HepG2 (cell line): ENCODE measurements around the gene GINS3. TPM values are rescaled to one million over a fixed set of nuclear protein-coding genes. Genes with fewer than 3 reads are reported as not detected.

ENCODE experiments used
- ATAC-seq: fragments of 200-7000 bp; cut with Tn5 transposase; 3 replicates; pipeline ENCODE4 v1.9.1; 2020; ENCODE audit warnings: mild to moderate bottlenecking, moderate library complexity
- BruUV-seq: library from RNA; stranded (reverse); fragments of 400-500 nt; replicated peaks from 2 replicates; lab custom pipeline; 2021; lab: Mats Ljungman, UMichigan
- CTCF ChIA-PET: fragments of 300-600 bp; formaldehyde crosslinking; extraction: SDS; loops from one replicate; lab custom pipeline; 2021; ENCODE audit warnings: low total read pairs, inconsistent platforms, low intra/inter-chr PET ratio; lab: Yijun Ruan, JAX
- POLR2A ChIA-PET: fragments of 350-600 bp; sonication (Branson Sonifier 250); formaldehyde crosslinking; loops from one replicate; lab custom pipeline; 2020; ENCODE audit warnings: antibody characterized with exemption, inconsistent platforms; lab: Yijun Ruan, JAX
- DNase-seq: peaks from one replicate; pipeline ENCODE4 v3.0.0-alpha.2; 2015; ENCODE audit warnings: low spot score
- FAIRE-seq: peaks from 3 replicates; lab custom pipeline; 2011; peaks lifted over from hg19 to GRCh38; lab: Jason Lieb, UNC
- H2AFZ ChIP-seq: one replicate; pipeline ENCODE4 v1.6.1; 2011; ENCODE audit warnings: low read length, inconsistent platforms
- H3K27ac ChIP-seq: fragments of 300-600 bp; 3 replicates; pipeline ENCODE4 v1.8.0; 2011; ENCODE audit warnings: mixed run types, mild to moderate bottlenecking, mixed read lengths, low read length, inconsistent platforms; ENCODE audit not compliant: insufficient read depth; ENCODE audit errors: extremely low read length
- H3K27me3 ChIP-seq, 2 experiments: fragments of 200-600 bp in 1 of 2; 2 replicates in 1 of 2; 3 replicates in 1 of 2; pipeline versions ENCODE4 v1.6.0 to v1.8.0; 2011; ENCODE audit warnings: low read length in 2 of 2, mild to moderate bottlenecking in 2 of 2, moderate library complexity in 2 of 2, inconsistent platforms in 1 of 2; ENCODE audit not compliant: insufficient read depth in 2 of 2, control insufficient read depth in 1 of 2
- H3K36me3 ChIP-seq, 2 experiments: fragments of 200-600 bp in 1 of 2; replicated peaks in 1 of 2; 2 replicates in 1 of 2; 3 replicates in 1 of 2; pipeline versions ENCODE4 v1.5.1 to v1.8.0; 2011; ENCODE audit warnings: low read length in 2 of 2, inconsistent platforms in 1 of 2; ENCODE audit not compliant: insufficient read depth in 2 of 2, control insufficient read depth in 1 of 2
- H3K4me1 ChIP-seq: 2 replicates; pipeline ENCODE4 v1.5.1; 2012; ENCODE audit warnings: low read length, inconsistent platforms; ENCODE audit not compliant: insufficient read depth
- H3K4me2 ChIP-seq: 2 replicates; pipeline ENCODE4 v1.6.0; 2011; ENCODE audit warnings: low read depth, low read length, inconsistent platforms
- H3K4me3 ChIP-seq, 3 experiments: fragments of 200-600 bp in 1 of 3; sonication (generic), shearing (Covaris generic) in 1 of 3; replicated peaks in 1 of 3; 2 replicates each; pipeline ENCODE4 v1.5.1; 2011 to 2016; ENCODE audit warnings: low read length in 3 of 3, inconsistent platforms in 2 of 3, low read depth in 2 of 3, mild to moderate bottlenecking in 2 of 3, control low read depth in 1 of 3, mixed read lengths in 1 of 3; ENCODE audit not compliant: insufficient read depth in 1 of 3
- H3K79me2 ChIP-seq: one replicate; pipeline ENCODE4 v1.6.1; 2011; ENCODE audit warnings: low read length, inconsistent platforms; ENCODE audit not compliant: insufficient read depth
- H3K9ac ChIP-seq: 2 replicates; pipeline ENCODE4 v1.6.0; 2011; ENCODE audit warnings: mild to moderate bottlenecking, low read depth, low read length, inconsistent platforms; ENCODE audit not compliant: insufficient read depth
- H3K9me3 ChIP-seq: 2 replicates; pipeline ENCODE4 v1.5.1; 2012; ENCODE audit warnings: mild to moderate bottlenecking, low read length
- H4K20me1 ChIP-seq: 2 replicates; pipeline ENCODE4 v1.6.0; 2011; ENCODE audit warnings: inconsistent platforms, mild to moderate bottlenecking, low read length, moderate library complexity; ENCODE audit not compliant: insufficient read depth
- DNMT3B ChIP-seq: conservative IDR thresholded peaks from 2 replicates; pipeline ENCODE4 v1.6.1; 2016; ENCODE audit warnings: missing biosample characterization, control low read depth
- ISX ChIP-seq: sonication (generic); formaldehyde crosslinking; conservative IDR thresholded peaks from 2 replicates; pipeline ENCODE4 v1.5.0; 2020; ENCODE audit warnings: missing genetic modification reagents
- KLF9 ChIP-seq: IDR thresholded peaks from 2 replicates; pipeline ENCODE4 v1.6.1; 2016; ENCODE audit warnings: low read depth
- PITX1 ChIP-seq: sonication (generic); formaldehyde crosslinking; IDR thresholded peaks from 2 replicates; pipeline ENCODE4 v1.5.1; 2020; ENCODE audit warnings: mild to moderate bottlenecking, missing genetic modification reagents
- RARA ChIP-seq: IDR thresholded peaks from 2 replicates; pipeline ENCODE4 v1.6.1; 2016; ENCODE audit warnings: missing genetic modification reagents, missing compliant biosample characterization
- WIZ ChIP-seq: sonication (generic); formaldehyde crosslinking; IDR thresholded peaks from 2 replicates; pipeline ENCODE4 v1.5.1; 2020; ENCODE audit warnings: mild to moderate bottlenecking, missing genetic modification reagents
- YEATS4 ChIP-seq: sonication (generic); formaldehyde crosslinking; IDR thresholded peaks from 2 replicates; pipeline ENCODE4 v1.4.0; 2020; ENCODE audit warnings: missing genetic modification reagents, borderline replicate concordance
- ZBTB7A ChIP-seq: sonication (generic); formaldehyde crosslinking; IDR thresholded peaks from 2 replicates; pipeline ENCODE4 v1.8.0; 2022; ENCODE audit warnings: mild to moderate bottlenecking, missing genetic modification reagents
- ZFP41 ChIP-seq: sonication (generic); formaldehyde crosslinking; IDR thresholded peaks from 2 replicates; pipeline ENCODE4 v1.4.0; 2020; ENCODE audit warnings: mild to moderate bottlenecking, missing genetic modification reagents, borderline replicate concordance
- ZFP62 ChIP-seq: sonication (generic); formaldehyde crosslinking; IDR thresholded peaks from 2 replicates; pipeline ENCODE4 v1.4.0; 2020; ENCODE audit warnings: missing genetic modification reagents
- ZMAT3 ChIP-seq: sonication (generic); formaldehyde crosslinking; conservative IDR thresholded peaks from 2 replicates; pipeline ENCODE4 v1.7.0; 2021; ENCODE audit warnings: missing genetic modification reagents
- ZNF414 ChIP-seq: sonication (generic); formaldehyde crosslinking; IDR thresholded peaks from 2 replicates; pipeline ENCODE4 v1.5.0; 2020; ENCODE audit warnings: missing genetic modification reagents
- ZNF598 ChIP-seq: sonication (generic); formaldehyde crosslinking; IDR thresholded peaks from 2 replicates; pipeline ENCODE4 v1.5.1; 2020; ENCODE audit warnings: mild to moderate bottlenecking, missing genetic modification reagents, borderline replicate concordance
- ZNF652 ChIP-seq: IDR thresholded peaks from 2 replicates; pipeline ENCODE4 v1.6.1; 2016; ENCODE audit warnings: low read depth, borderline replicate concordance
- WGBS: methylation state at CpG from one replicate; pipeline ENCODE4 v1.1.6; 2017; ENCODE audit warnings: low lambda C conversion rate; 5-methylcytosine and 5-hydroxymethylcytosine counted together
- in situ Hi-C: cut with HindIII; loops from 2 replicates; pipeline ENCODE4 v1.10.0; 2017; ENCODE audit warnings: low pct_unique_long_range_greater_than_20kb; ENCODE audit not compliant: extremely low pct_ligation_motif_present
- intact Hi-C: fragments of 100-400 bp; cut with micrococcal nuclease; formaldehyde crosslinking; loops from one replicate; pipeline ENCODE4 v1.10.0; 2022; ENCODE audit not compliant: unreplicated experiment
- polyA plus RNA-seq, 8 experiments: library from polyadenylated mRNA; depleted of rRNA in 3 of 8; stranded (reverse) in 7 of 8; unstranded in 1 of 8; fragments of >200 nt; fragmentation: Illumina TruSeq in 4 of 8; extraction: Trizol in 4 of 8; gene quantifications; 2 replicates each; pipeline versions ENCODE4 v1.2.1 to v1.2.3, GENCODE V29; 2011 to 2016; ENCODE audit warnings: low read depth in 4 of 8, missing spikeins in 1 of 8, mixed read lengths in 1 of 8; ENCODE audit not compliant: insufficient read depth in 1 of 8
- total RNA-seq, 5 experiments: library from RNA; depleted of rRNA; stranded (reverse); fragments of >200 nt; fragmentation: Illumina TruSeq; extraction: Trizol; gene quantifications; 2 replicates each; pipeline ENCODE4 v1.2.3, GENCODE V29; 2016; ENCODE audit warnings: low read depth in 1 of 5
- TF ChIP-seq, protein P1 (sequence below): sonication (generic); formaldehyde crosslinking; IDR thresholded peaks from 2 replicates; pipeline ENCODE4 v1.5.1; 2020; ENCODE audit warnings: mild to moderate bottlenecking, missing genetic modification reagents

GINS3 gene
- total and polyA plus RNA-seq, 2 of the 13 experiments (the other 11 are each of a cell fraction or from before 2014, with no cell fraction given), result 6.5 to 19.3 TPM

DNA sequence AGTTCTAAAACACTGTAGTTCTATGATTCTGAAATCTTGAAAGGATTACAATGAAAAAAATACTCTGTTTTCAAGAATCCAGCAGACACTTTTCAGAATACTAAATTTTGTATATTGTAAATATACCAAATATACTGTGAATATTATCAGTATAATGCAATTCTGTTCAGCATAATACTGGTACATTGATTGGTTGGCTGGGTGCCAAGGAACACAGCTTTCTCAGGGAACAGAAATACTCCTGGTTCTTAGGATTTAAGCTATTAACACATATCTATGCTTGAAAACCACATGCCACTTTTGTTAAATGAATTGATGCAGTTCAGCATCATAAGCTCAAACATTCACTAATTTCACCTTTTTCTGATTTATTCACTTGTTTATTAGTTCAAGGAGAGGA, 2.5 kb upstream of the GINS3 start:
- in situ Hi-C loops, result no loop called here
- ATAC-seq (no peak), DNase-seq (no peak)
- H4K20me1 ChIP-seq, result no peaks in the 10 kb centered on the region
- H3K79me2 ChIP-seq, result peaks cover 11% of the 10 kb centered on the region
- BruUV-seq, result no TSS peak
- H3K9ac ChIP-seq, result no peak overlapping the region
- no peaks in the 10 kb centered on the region for H3K36me3 ChIP-seq
- intact Hi-C loops, result no loop called here
- TF ChIP-seq ZBTB7A (CRISPR knock-in tag), result no peak
- TF ChIP-seq ZFP62 (CRISPR knock-in tag), result no peak
- TF ChIP-seq WIZ (CRISPR knock-in tag), result no peak
- no peak for TF ChIP-seq ZMAT3 (CRISPR knock-in tag)
- TF ChIP-seq ZNF414 (CRISPR knock-in tag), result no peak
- no peak for TF ChIP-seq YEATS4
- no peak for TF ChIP-seq ZNF652 (CRISPR knock-in tag)
- TF ChIP-seq, all 625 proteins: peak for 0
- Histone ChIP-seq H3K4me1 (peaks cover 26% of the 10 kb centered on the region), H3K27ac (no peak overlapping the region), H3K27me3 (no peaks in the 10 kb centered on the region; a peak in 1 of 5 replicates), H3K4me3 (no peak overlapping the region), H3K9me3 (no peaks in the 10 kb centered on the region), H2AFZ (no peak overlapping the region), H3K4me2 (no peak overlapping the region)
- FAIRE-seq, result no peak
- POLR2A ChIA-PET, result no interaction called here
- CTCF ChIA-PET, result no interaction called here

GRCh38 chr16:58393138-58393504, 850 bp downstream of the GINS3 start:
- TF ChIP-seq ISX (CRISPR knock-in tag) (no peak), ZNF598 (CRISPR knock-in tag) (no peak), KLF9 (CRISPR knock-in tag) (0 out of 2 replicates have a peak, but pooled peaks have one; percentile 6), RARA (0 out of 2 replicates have a peak, but pooled peaks have one; percentile 1), ZFP41 (CRISPR knock-in tag) (no peak), PITX1 (0 out of 2 replicates have a peak, but pooled peaks have one; percentile 6), DNMT3B (CRISPR knock-in tag) (0 out of 2 replicates have a peak, but pooled peaks have one; percentile 30)
- TF ChIP-seq, protein P1, sequence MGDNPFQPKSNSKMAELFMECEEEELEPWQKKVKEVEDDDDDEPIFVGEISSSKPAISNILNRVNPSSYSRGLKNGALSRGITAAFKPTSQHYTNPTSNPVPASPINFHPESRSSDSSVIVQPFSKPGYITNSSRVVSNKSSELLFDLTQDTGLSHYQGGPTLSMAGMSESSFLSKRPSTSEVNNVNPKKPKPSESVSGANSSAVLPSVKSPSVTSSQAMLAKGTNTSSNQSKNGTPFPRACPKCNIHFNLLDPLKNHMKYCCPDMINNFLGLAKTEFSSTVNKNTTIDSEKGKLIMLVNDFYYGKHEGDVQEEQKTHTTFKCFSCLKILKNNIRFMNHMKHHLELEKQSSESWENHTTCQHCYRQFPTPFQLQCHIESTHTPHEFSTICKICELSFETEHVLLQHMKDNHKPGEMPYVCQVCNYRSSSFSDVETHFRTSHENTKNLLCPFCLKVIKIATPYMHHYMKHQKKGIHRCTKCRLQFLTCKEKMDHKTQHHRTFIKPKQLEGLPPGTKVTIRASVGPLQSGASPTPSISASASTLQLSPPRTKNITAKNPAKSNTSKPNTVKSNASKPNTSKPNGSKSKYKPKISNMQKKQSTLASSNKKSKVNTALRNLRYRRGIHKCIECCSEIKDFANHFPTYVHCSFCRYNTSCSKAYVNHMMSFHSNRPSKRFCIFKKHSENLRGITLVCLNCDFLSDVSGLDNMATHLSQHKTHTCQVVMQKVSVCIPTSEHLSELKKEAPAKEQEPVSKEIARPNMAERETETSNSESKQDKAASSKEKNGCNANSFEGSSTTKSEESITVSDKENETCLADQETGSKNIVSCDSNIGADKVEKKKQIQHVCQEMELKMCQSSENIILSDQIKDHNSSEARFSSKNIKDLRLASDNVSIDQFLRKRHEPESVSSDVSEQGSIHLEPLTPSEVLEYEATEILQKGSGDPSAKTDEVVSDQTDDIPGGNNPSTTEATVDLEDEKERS (CRISPR knock-in tag), result 0 out of 2 replicates have a peak, but pooled peaks have one; percentile 10
- TF ChIP-seq, all 625 proteins: peak for 5
- no peaks in the 10 kb centered on the region for H3K36me3 ChIP-seq
- H3K79me2 ChIP-seq, result peaks cover 11% of the 10 kb centered on the region
- ATAC-seq, result peak; percentile 59
- no peak for FAIRE-seq
- H3K9me3 ChIP-seq, result no peaks in the 10 kb centered on the region
- H2AFZ ChIP-seq, result peak overlapping the region; percentile 92
- peak overlapping the region; percentile 75 for H3K4me2 ChIP-seq
- H3K9ac ChIP-seq, result peak overlapping the region; percentile 82
- H3K4me3 ChIP-seq, result peak overlapping the region; percentile 85 to 97 (median 95)
- H3K27ac ChIP-seq, result peak overlapping the region; percentile 76
- H3K27me3 ChIP-seq, result no peaks in the 10 kb centered on the region; a peak in 1 of 5 replicates
- intact Hi-C loops, result no loop called here
- POLR2A ChIA-PET, result interaction anchor here (1.2 to 1.6 kb wide), 5 partner anchors 8 to 369 kb away, joined by 3 to 5 read pairs (median 4); partner anchors contain the start of gene SLC38A7
- CTCF ChIA-PET, result no interaction called here
- in situ Hi-C loops, result no loop called here
- H4K20me1 ChIP-seq, result no peaks in the 10 kb centered on the region
- peaks cover 29% of the 10 kb centered on the region for H3K4me1 ChIP-seq
- BruUV-seq, result no TSS peak
- 44% methylated on average over 2 of the region's 2 CpGs for WGBS
- peak; percentile 15 for DNase-seq
